Chondrocyte (in vitro differentiated cells): Measurements from ENCODE around the gene LMO1. TPM values are rescaled to one million over a fixed set of nuclear protein-coding genes. Genes with fewer than 3 reads are reported as not detected.

Source experiments
- DNase-seq: peaks from one replicate; pipeline ENCODE4 v3.0.0; 2021; ENCODE audit warnings: mixed read lengths, low spot score
- H3K27ac Mint-ChIP-seq: one replicate; pipeline ENCODE4 v1.8.0; 2021; ENCODE audit warnings: mild to moderate bottlenecking, moderate library complexity, mixed read lengths; ENCODE audit not compliant: unreplicated experiment
- H3K27me3 Mint-ChIP-seq: 2 replicates; pipeline ENCODE4 v1.8.0; 2021; ENCODE audit warnings: low read depth, mixed read lengths
- H3K36me3 Mint-ChIP-seq: 2 replicates; pipeline ENCODE4 v1.8.0; 2021; ENCODE audit warnings: low read depth, mixed read lengths
- H3K4me1 Mint-ChIP-seq: 2 replicates; pipeline ENCODE4 v1.8.0; 2021; ENCODE audit warnings: low read depth, mild to moderate bottlenecking, mixed read lengths
- H3K4me3 Mint-ChIP-seq: one replicate; pipeline ENCODE4 v1.8.0; 2021; ENCODE audit warnings: mild to moderate bottlenecking, moderate library complexity, mixed read lengths; ENCODE audit not compliant: unreplicated experiment
- H3K9me3 Mint-ChIP-seq: 2 replicates; pipeline ENCODE4 v1.8.0; 2021; ENCODE audit warnings: low read depth, mixed read lengths
- CTCF ChIP-seq: fragments of 200-600 bp; sonication (generic); IDR thresholded peaks from 2 replicates; pipeline ENCODE4 v1.5.0; 2021; ENCODE audit warnings: antibody characterized with exemption, mild to moderate bottlenecking, moderate library complexity
- total RNA-seq: library from RNA; stranded (reverse); gene quantifications from 3 replicates; pipeline ENCODE4 v1.2.1, GENCODE V29; 2021

Gene LMO1
- total RNA-seq, 1 donor from 2014 or later, result not detected

GRCh38 chr11:8229299-8230177, 34.1 kb downstream of the LMO1 start:
- no peak for TF ChIP-seq CTCF
- DNase-seq, result peak; percentile 63

GRCh38 chr11:8228231-8228630, 35.4 kb downstream of the LMO1 start:
- Mint-ChIP-seq H3K4me3 (no peak overlapping the region), H3K4me1 (no peaks in the 10 kb centered on the region), H3K27ac (no peak overlapping the region), H3K9me3 (no peaks in the 10 kb centered on the region), H3K27me3 (peaks cover 2% of the 10 kb centered on the region), H3K36me3 (no peaks in the 10 kb centered on the region)
- no peak for TF ChIP-seq CTCF
- peak; percentile 38 for DNase-seq

More at GRCh38 chr11:8229299-8230177, 34.1 kb downstream of the LMO1 start:
- Mint-ChIP-seq H3K27me3 (peaks cover 2% of the 10 kb centered on the region), H3K4me3 (no peak overlapping the region), H3K4me1 (peaks cover 10% of the 10 kb centered on the region), H3K9me3 (no peaks in the 10 kb centered on the region), H3K36me3 (no peaks in the 10 kb centered on the region), H3K27ac (no peak overlapping the region)

- peak; percentile 39 for DNase-seq
- Mint-ChIP-seq H3K27me3 (peaks cover 2% of the 10 kb centered on the region), H3K4me1 (no peaks in the 10 kb centered on the region), H3K36me3 (no peaks in the 10 kb centered on the region), H3K27ac (no peak overlapping the region), H3K4me3 (no peak overlapping the region), H3K9me3 (no peaks in the 10 kb centered on the region)
- no peak for TF ChIP-seq CTCF
Observed at GRCh38 chr11:8227156-8228152, 36.2 kb downstream of the LMO1 start.

- peak; percentile 99 for TF ChIP-seq CTCF
- Mint-ChIP-seq H3K36me3 (no peaks in the 10 kb centered on the region), H3K9me3 (no peaks in the 10 kb centered on the region), H3K27me3 (peaks cover 2% of the 10 kb centered on the region), H3K4me1 (no peaks in the 10 kb centered on the region), H3K27ac (no peak overlapping the region), H3K4me3 (no peak overlapping the region)
- peak; percentile 86 for DNase-seq
Observed at GRCh38 chr11:8225589-8226036, 38.1 kb downstream of the LMO1 start.

GRCh38 chr11:8224711-8225110, 39.0 kb downstream of the LMO1 start:
- Mint-ChIP-seq H3K27ac (no peak overlapping the region), H3K4me1 (no peaks in the 10 kb centered on the region), H3K9me3 (no peaks in the 10 kb centered on the region), H3K36me3 (no peaks in the 10 kb centered on the region), H3K4me3 (no peak overlapping the region), H3K27me3 (peaks cover 2% of the 10 kb centered on the region)
- DNase-seq, result peak; percentile 26
- TF ChIP-seq CTCF, result no peak
